ENCODE data around the gene BEGAIN.

BEGAIN gene

DNA sequence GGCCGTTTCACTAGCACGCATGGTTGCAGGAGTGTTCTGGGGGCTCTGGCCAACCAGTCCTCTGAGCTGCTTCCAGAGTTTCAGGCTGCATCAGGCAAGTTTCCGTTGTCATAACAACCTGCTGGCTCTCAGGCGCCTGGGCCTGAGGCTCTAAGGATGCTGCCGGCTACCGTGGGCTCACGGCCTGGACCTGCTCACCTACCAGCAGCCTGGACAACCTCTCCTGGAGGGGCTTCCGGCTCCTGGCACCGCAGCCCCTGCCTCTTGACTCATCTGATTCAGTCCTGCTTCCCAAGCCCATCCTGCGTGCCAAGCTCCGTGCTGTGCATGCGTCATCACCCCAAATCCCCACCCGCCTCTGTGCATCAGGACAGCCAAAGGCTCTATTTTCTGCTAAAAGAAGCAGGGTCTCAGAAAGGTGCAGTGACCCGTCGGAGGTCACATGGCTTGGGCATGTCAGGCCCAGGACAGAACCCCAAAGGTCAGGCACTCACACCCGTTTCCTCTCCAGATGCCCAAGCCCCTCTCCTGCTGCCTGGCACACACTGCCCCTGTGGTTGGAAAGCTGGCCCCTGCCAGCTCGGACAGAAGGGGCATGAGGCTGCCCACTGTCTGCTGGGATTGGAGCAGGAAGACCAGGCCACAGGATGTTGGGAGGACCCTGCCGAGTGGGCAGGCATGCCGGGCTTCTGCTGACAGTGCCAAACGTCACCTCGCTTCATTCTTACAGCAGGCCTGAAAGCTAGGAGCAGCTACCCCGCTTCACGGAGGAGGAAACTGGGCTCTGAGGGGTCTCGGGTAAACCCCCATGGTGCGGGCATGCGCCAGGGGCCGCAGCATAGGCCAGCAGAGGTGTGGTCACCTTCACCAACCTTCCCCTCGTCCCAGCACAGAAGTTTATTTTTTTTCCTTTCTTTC lies 5.7 kb downstream of the BEGAIN start:
- DNase-seq (ENCODE audit: low read depth), result no peak

DNA sequence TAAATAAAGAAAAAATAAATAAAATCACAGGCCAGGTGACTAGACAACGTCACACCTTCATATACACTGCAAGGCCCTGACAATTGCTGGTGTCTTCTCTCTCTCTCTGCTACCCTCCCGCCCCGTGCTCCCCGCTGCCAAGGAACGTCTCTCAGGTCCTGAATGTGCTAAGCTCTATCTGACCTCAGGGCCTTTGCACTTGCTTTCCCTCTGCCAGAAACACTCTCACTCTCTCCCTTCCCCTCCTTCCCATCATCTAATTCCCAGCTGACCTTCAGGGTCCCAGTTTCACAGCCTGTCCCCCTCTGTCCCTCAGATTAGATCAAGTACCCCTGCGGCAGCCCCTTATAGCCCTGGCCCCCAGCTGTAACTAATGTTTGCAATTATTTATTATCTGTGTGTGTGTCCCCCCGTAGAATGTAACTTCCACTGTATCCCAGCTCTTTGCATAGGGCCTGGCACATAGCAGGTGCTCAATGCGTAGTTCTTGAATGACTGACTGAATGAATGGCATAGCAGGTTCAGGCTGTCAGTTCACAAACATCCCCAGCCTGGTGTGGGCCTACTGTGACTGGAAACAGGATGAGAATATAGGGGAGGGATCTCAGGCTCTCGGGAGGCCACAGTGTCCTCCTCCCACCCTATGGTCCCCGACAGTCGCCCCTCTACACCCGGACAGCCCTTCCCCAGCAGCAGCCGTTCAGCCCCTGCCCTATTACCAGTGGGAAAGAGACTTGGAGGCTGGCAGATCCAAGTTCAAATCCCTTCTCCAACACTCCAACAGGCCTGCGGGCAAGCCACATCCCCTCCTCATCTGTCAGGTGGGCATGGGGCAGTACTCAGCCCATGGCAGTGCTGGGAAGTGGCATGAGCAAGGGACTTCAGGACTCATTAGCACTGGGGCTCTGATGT lies 6.6 kb downstream of the BEGAIN start:
- DNase-seq (ENCODE audit: low read depth), result no peak

DNA sequence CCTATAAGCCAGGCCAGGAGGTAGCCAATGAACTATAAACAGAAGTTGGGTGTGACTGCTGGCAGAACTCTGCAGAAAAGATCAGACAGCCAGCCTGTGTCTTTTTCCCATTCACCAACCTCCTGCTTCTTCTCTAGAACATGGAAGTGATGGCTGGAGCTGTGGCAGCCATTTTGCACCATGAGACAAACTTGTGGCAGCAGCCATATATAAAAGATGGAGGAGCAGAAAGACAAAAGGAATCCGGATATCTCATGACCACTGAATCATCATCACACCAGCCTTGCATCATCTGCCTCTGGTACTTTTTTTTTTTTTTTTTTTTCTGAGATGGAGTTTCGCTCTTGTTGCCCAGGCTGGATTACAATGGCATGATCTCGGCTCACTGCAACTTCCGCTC lies 8.7 kb downstream of the BEGAIN start:
- DNase-seq (ENCODE audit: low read depth), result no peak

DNA sequence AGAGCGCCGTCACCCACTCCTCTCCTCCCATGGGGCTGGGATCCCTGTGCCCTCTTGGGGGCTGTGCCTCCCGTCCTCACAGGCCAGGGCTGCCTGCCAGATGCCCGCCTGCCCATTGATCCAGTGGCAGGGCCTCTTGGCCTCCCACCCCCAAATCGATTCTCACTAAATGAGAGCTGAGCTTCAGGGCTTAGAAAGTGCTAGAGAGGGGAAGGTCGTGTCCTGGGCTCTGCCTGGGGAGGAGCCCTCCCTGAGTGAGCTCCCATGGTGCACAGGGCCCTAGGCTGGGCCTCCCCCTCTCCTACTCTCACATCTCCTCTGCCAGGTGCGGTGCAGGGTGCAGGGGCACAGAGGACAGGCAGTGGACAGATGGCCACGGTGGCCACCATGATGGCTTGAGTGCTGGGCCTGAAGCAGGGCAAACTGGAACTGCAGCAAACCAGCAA lies 9.2 kb downstream of the BEGAIN start:
- DNase-seq (ENCODE audit: low read depth), result no peak

DNA sequence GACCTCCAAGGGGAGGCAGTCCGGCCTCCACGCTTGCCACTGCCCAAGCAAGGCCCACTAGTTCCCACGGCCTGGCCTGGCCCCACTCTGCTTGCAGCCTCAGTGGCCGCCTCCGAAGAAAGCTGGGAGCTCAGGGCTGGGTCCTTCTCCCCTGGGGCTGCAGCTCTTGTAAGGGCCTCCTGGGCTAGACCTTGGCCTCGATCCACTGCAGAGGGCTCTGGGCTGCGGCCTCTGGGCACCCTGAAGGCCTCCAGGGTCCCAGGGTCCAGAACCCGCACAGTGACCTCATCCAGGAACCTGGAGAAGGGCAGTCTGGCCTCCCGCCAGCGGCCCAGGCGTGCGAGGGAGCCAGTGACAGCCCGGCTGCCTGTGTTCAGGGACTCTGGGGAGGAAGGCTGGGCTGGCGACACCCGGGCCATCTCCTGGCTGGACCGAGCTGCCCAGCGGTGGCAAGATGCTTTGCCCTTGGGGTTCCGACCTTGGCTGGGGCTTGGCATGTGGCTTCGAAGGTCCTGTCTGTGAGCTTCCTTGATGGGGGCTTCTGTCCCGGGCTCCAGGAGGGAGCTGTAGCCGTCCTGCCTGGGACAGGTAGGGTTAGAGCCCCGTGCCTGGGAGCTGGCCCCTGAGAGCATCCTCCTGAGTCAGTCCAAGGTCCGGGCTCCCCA lies 9.8 kb downstream of the BEGAIN start:
- no peak for DNase-seq (ENCODE audit: low read depth)

DNA sequence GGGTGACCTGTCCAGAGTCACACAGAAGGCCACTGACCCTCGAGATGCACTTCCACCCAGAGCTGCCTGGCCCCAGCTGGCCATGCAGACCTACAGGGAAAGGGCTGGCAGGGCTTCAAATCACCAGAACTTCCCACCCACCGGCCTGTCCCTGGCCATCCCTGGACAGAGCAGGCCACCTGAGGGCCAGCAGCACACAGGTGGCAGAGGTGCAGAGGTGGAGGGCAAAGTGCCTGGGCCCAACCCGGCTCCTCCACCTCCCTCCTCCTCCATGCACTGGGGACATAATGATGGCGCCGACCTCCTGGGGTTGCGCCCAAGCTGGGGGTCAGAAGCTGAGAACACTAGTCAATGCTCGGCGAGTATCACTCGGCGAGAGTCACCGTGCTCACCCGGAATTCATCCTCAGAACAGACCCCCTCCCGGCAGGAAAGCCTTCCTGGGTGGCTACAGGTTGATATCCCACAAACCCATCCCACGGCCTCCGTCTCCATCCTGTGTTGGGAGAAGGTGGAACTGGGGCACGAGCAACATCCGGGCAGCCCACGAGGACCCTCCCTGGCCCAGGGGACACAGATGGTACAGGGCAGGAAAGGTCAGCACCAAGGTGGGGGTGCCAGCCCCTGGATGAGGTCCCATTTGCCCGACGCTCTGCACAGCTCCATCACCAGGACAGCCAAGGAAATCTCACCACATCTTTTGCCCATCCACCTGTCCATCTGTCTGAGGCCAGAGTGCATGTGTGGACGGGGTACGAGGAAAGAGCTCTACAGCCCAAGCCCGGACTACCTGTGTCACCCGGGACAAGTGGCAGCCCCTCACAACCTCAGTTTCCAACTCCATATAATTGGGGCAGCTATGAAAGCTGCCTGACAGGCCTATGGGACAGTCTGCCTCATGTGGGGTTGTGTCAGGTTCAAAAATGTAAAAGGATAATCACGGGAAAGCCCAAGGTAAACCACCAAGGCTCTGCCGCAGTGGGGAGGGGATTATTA lies 10.8 kb downstream of the BEGAIN start:
- DNase-seq (ENCODE audit: low read depth), result no peak

DNA sequence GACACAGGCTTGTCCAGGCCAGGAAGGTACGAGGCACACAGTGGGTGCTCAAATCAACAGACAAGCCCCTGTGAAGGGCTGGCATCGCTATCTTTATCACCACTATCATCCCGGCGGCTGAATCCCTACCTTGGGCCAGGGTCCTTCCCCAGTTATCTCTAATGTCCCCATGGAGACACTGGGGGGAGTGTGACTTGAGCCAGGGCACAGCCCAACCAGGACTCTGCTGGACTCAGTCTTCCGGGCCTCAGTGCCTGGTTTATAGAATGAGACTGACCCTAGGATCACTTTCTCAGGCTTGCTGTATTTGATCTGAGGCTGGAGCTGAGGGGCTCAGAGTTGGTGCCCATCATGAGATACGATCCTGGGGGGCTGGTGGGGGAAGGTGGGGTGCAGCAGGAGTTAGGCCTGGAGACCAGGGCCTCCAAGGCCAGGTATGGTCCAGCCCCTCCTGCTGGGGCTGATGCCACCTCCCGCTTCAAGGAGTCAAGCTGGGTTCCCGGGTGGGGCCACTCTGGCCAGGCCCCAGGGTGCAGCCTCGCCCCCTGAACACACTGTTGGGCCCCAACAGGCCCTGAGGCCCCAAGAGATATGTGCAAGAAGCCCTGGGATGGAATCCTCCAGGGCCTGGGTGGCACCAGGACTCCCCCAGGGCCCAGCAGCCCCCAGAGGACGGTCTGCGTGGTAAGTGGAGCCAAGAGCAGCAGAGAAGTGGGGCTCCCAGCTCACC lies 11.8 kb downstream of the BEGAIN start:
- no peak for DNase-seq (ENCODE audit: low read depth)

DNA sequence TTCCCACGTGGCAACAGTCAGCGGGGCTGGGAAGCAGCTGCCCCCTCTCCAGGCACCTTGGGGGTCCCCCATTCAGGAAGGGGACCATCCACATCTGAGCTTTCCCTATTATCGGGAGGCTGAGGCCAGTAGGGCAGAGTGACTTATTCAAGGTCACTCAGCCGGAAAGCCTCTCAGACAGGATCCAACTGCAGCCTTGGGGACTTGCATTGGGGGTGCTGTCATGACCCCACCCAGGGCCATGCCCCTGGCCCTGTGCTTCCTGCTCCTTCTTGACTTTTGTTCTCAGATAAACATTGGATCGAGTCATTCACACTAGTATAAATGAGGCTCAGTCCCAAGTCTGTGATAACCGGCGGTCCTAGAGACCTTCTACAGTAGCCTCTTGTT lies 12.6 kb downstream of the BEGAIN start:
- DNase-seq (ENCODE audit: low read depth), result no peak

DNA sequence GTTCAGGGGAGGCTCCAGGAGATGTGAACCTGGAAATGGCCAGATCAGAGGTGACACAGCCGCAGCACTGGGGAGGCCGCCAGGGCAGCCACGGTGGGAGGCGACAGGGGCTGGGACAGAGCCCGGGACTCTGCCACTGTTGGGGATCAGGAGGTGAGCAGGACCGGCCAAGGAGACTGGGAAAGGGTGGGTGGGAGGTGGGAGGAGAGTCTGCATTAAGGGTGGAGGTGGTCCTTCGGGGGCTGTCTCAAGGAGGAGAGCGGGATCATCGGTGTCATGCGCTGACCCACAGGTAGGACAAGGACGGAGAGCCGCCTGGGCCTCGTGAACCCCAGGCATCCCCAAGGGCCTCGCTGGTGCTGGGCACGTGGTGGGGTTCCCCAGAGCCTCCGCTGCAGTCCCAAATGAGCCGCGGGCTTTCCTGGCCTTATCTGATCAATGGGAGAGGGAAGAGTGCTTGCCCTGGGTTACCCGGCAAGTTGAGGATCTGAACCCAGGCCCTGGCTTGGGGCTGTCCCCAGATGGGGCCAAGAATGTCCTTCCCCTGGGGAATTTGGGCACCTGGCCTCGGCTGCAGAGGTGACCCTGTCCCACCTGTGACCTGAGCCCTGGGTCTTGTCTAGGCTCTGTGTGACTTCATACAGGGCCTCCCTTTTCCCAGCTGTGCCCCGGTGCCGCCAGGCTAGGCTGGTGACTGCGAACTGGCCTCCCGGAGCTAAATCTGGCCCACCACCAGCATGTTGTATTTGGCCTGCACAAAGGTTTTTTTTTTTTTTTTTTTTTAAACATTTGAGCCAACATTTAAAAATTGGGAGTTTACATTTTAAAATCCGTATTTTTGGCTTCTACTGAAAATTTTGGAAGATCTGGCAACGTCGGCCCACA lies 13.2 kb downstream of the BEGAIN start:
- DNase-seq (ENCODE audit: low read depth), result no peak

DNA sequence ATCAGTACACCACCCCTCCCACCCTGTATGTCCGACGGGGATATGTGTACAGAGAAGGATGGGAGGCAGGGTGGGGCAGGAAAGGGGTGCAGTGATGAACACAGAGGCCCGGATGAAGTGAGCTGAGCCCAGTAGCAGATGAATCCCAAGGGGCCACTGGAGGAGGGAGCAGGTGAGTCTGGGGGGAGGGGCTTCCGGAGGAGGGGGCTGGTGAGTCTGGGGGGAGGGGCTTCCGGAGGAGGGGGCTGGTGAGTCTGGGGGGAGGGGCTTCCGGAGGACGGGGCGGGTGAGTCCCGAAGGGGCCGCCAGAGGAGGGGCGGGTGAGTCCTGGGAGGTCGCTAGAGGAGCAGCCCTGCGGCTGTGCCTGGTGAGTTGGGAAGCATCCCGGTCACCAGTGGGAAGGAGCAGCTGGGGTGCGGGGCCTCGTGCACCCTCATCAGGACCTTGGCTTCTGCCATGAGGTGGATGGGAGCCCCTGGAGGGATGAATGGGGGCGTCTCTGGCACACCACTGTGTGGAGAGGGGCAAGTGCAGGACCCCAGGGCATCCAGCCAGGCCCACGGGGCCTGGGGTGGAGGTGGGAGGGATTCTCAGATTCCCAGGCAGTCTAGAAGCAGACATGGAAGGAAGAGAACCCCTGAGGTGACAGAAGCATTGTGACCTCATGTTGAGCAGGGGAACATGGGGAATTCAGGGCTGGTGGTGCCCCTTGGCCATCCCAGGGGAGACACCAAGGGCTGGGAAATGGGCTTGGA lies 14.0 kb downstream of the BEGAIN start:
- DNase-seq (ENCODE audit: low read depth), result no peak

DNA sequence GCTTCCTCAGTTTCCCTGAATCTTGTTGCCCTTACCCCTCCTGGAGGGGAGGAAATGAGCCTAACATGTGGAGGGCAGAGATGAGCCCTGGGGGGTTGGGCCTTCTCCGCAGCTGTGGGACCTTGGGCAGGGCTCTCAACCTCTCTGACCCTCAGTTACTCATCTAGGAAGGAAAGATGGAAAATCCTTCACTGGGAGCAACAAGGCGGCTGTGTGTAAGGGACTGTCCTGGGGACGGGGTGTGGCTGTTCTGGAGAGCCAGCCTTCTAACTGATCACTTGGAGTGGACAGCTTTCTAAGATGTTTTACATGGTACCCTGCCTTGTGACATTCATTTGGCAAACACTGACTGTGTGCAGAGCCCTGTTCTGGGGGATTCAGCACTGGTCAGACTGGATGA lies 14.7 kb downstream of the BEGAIN start:
- no peak for DNase-seq (ENCODE audit: low read depth)

DNA sequence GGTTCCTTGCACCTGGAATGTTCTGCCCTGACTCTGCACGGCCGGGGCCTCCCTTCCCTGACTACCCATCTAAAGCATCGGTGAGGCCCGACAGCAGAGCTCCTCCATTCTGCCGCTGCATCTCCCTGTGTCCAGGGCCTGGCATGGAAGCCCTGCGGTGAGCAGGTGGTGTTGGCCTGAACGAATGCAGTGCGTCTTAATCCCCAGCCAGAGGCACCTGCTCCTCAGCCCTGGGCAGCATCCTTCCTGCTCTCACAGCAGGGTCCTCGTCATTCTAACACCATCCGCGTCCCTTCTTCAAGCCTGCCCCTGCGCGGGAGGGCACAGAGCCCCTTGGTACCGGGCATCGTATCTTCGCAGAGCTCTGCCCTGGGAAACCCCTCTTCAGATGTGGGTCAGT lies 15.4 kb downstream of the BEGAIN start:
- no peak for DNase-seq (ENCODE audit: low read depth)

DNA sequence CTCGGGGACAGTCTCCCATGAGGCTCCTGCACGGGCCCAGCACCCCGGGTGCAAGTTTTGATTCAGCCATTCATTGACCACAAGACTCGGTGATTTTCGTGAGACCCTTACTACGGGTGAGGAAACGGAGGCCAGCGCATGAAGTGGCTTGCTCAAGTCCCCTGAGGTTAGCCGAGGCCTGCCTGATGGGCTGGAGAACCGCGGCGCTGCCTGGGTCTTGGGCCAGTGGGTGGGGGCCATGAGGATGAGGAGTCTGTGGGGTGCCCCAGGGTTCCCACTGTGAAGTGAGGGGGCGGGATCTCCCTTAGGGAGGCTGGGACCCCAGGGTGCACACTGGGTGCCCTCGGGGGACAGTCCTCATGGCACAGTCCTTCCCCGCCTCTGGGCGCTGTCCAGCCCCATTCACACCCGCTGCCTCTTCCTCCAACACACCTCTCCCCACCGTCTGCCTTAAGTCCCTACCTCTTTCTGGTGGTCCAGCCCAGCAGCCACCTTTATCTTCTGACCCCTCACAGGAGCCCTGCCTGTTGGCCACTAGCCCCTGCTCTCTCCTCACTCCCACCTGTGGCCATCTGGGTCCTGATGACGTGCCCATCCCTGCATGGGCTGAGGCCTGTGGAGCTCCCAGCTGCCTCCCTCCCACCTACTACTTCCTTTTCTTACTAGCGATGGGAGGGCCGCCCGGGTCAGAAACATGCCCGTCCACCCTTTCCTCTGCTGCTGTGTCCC lies 16.3 kb downstream of the BEGAIN start:
- no peak for DNase-seq (ENCODE audit: low read depth)

DNA sequence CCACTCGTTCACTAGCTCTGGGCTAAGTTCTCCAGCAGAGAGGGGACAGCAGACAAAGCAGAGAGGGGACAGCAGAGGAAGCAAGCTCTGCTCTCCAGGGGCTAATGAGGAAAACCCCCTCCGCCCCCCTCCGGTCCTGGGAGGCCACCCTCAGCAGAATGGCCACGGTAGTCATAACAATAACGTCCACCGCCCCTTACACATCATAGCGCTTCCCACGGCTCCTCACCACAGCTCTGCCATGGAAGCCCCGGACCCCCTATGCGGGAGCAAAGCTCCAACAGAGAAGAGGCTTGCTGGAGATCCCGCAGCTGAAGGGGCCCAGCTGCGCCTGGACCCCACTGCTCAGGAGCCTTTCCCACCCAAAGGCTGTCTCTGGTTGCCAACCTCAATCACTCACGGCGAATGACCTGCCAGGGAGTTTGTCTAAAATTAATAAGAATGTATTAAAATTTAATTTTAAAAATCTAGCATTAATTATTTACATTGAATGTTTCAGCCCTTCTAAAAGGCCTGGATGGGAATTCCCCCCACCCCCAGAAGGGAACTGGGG lies 17.4 kb downstream of the BEGAIN start:
- no peak for DNase-seq (ENCODE audit: low read depth)

DNA sequence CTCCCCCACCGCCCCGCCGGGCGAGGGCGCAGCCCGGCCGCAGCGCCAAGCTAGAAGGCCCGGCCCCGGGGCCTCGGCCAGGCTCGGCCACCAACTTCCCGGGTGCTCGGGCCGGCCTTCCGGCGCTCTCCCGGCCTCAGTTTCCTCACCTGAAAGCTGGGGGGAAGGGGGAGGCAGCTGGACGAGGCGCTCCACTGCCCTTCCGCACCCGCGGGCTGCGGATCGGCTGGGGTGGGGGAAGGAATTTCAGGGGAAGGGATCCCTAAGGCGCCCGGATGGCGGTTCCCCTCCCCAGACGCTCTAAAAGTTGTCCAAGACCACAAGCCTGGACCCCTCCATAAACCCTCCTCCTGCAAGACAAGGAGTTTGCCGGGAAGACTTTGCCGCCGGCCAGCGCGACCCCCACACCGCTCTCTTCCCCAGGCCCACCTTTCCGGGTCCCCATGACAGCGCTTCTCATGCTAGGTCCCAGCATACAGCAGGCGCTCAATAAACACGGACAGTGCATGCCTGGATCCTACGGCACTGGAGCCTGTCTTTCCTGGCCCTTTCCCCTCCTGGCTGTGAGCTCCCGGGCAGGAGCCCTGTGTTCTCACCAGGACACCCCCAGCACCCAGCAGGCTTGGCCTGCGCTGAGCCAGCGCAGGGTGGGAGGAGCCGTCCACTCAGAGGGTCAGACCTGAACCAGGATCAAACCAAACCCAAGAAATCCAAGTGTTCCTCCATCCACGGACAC lies 18.1 kb downstream of the BEGAIN start:
- no peak for DNase-seq (ENCODE audit: low read depth)

DNA sequence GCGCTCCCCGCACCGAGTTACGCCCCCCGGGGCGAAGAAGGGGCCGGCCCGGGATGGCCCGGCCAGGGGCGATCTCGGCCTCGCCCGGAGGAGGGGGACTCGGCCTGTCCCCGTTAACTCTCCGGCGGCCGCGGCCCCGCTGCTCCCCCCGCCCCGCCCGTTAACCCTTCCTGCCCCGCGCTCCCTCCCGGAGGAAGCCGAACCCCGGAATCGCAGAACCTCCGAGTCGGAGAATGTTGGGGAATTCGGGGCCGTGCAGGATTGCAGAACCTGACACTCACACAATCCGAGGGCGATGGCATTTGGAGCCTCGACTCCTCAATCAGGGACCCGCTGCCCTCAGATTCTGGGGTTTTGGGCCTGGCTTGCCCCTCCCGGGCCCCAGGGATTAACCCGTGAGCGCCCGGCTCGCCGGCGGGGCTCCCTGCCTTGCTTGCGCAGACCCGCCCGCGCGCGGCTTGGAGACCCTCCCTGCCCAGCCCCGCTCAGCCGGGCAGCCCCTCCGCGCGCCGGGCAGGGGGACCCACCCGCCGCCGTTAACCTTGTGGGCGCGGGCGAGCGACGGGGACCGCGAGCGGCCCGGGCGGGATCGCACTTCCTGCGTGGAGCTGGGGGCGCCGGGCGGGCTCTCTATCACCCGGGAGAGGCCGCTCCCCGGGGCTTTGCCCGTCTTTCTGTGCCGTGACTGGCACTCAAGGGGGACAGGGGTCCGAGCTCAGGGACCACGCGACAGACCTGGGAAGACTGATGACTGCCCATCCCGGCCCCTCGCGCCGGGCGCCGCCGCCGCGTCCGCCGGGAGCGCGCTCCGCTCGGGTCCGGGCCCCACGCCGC lies 18.8 kb downstream of the BEGAIN start:
- DNase-seq (ENCODE audit: low read depth), result no peak
